Renal cortex interstitium (tissue), 11 donors: ENCODE data around the gene CNTNAP2. TPM values are rescaled to one million over a fixed set of nuclear protein-coding genes. Genes with fewer than 3 reads are reported as not detected.

ENCODE experiments used
- DNase-seq, 11 donors: peaks; one replicate each; pipeline ENCODE4 v3.0.0-alpha.2; 2013; ENCODE audit warnings: low read depth in 9 of 11, low spot score in 4 of 11; ENCODE audit errors: extremely low read depth in 1 of 11
- polyA plus RNA-seq, 3 donors: library from polyadenylated mRNA; unstranded; fragments of 120-200 nt; gene quantifications; one replicate each; pipeline ENCODE4 v1.2.1, GENCODE V29; 2013; ENCODE audit not compliant: insufficient read length in 3 of 3

Gene CNTNAP2
- polyA plus RNA-seq, 3 donors = 25.6 to 29.3 (median 26.6) TPM

DNA sequence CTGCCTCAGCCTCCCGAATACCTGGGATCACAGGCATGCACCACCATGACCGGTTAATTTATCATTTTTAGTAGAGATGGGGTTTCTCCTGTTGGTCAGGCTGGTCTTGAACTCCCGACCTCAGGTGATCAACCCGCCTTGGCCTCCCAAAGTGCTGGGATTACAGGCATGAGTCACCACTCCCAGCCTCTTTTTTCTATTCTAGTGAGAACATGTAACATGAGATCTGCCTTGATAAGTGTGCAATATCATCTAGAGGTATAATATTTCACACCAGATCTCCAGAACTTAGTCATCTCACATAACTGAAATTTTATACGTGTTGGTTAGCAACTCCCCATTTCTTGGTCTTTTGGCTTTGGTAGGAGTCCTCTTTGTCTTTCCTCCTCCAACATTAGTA lies 656.9 kb downstream of the CNTNAP2 start:
- DNase-seq = no peak

DNA sequence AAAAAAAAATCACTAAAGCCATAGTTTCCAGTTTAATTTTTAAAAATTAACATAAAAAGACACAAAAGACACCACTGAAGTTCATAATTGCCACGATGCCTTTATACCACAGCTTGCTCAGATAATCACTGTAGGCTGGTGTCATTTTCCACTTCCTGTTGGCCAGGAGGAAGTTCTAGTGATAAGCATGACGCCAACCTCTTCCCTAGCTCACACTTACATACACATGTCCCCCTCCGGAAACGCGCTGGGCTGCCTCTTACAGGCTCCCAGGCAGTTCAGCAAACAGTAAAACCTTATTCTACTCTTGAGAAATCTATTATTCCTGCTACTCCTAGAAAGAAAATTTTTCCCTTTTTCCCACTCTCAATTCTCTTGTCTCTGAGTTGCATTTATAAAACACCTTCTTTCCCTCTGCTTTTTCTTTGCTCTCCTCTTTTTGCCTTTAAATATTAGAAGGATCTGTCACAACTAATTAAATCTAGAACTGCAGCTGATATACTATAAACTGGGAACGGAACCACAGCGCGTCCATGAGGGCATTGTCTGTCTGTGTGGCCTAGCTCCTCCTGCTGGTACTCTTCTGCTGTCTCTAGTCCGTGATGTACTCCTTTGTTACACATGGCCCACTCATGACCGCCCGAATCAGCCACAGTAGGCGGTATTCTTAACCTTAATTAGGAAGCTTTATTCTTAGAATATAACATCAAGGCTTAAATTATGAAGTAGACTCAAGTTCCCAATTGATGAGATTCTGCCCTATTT lies 664.9 kb downstream of the CNTNAP2 start:
- no peak for DNase-seq

DNA sequence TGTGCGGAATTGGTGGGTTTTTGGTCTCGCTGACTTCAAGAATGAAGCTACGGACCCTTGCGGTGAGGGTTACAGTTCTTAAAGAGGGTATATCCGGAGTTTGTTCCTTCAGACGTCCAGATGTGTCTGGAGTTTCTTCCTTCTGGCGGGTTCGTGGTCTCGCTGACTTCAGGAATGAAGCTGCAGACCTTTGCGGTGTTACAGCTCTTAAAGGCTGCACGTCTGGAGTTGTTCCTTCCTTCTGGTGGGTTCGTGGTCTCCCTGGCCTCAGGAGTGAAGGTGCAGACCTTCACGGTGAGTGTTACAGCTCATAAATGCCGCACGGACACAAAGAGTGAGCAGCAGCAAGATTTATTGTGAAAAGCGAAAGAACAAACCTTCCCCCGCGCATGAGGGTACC lies 670.7 kb downstream of the CNTNAP2 start:
- DNase-seq = no peak

DNA sequence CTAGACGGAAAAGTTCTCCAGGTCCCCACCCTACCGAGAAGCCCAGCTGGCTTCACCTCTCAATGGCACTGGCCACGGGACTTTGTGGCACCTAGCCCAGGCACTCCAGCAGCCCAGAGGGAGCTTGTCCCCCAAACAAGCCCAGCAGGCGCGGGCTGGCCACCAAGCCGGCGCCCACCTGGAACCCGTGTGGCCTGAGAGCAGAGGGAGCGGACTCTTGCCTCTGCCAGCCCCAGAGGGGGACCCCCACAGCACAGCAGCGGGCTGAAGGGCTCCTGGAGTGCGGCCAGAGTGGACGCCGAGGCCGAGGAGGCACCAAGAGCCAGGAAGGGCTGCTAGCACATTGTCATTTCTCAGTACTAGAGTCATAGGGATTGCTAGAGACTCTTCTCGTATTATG lies 671.4 kb downstream of the CNTNAP2 start:
- DNase-seq = no peak

DNA sequence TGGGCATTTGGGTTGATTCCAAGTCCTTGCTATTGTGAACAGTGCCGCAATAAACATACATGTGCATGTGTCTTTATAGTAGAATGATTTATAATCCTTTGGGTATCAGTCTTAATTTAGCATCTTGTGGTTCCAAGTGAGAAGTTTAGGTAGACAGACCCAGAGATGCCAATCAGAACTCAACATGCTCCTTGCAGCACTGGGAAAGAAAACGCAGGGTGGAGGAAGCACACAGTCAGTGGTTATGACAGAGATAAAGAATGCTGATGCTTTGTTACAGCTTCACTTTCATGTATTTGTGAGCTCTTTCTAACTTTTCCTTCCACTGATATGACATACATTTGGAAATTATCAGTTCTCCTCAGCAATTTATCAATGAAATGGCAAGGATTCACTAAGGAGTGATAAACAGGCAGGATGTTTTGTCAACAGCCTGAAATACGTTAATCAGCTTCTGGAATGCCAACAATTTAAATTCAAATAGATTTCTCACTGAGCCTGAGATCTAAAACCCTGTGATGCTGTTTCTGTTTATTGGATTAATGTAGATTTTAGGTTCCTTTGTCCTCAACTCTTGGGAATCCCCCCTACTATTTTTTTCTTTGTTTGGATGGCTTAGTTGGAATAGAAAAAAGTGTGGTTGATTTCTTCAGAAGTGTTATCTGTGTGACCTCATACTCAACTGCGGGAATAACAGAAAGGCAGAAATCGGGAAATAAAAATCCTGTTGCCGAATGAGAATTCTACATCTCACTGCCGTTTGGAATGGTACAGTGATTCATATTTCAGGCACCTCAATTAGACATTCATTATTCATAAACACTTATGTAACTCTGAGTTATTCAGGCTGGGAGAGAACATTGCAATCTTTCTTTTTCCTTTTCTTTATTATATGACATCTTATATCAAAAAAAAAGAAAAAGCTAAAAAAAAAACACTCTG lies 675.0 kb downstream of the CNTNAP2 start:
- no peak for DNase-seq

DNA sequence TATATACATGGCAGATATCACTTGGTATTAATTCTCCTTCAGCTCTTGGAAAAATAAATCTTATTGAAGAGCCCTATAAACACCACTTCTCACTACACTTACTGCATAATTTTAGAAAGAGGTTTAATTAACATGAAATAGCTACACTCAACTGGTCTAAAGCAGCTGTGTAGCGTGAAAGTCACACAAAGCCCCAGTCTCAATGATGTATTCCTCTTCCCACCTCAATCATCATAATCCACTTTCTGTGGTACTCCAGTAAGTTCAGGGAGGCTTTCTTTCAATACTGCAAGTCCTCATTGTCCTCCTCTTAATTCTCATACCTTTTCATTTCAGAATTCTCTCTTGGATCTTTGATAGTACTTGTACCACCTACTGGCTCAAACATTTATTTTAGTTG lies 688.0 kb downstream of the CNTNAP2 start:
- no peak for DNase-seq

DNA sequence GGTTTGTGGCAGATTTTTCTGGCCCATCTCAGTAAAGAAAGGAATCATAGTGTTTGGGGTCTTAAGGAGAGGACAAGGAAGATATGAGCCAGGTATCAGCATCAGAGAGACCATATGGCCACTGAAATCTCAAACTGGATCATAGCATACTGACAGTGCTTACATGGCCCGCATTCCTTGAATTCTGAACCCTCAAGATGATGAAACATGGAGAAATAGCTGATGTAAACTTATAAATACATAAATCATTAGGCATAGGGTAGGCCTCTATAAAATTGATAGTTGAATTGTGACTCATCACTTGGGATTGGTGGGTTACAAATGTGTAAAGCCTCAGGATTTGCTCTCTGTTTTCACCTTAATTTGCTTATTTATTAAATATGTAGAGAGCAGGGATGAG lies 688.5 kb downstream of the CNTNAP2 start:
- DNase-seq = no peak

DNA sequence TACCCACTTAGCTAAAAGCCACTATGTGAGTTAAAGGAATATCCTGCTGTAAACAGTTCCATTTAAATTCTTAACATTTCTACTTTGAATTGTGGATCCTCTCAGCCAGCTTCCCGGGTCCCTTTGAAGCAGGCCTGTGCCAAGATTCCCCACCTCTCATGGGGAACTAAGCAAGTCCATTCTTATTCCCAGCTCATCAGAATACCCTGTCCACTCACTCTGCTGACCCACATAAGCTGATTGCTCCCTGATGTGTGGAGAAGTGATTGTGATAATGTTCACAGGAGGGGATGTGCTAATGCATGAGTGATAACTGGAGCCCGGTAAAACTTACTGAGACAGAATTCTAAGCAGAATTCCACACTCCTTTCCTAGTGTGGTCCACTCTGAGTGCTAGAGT lies 709.7 kb downstream of the CNTNAP2 start:
- no peak for DNase-seq

DNA sequence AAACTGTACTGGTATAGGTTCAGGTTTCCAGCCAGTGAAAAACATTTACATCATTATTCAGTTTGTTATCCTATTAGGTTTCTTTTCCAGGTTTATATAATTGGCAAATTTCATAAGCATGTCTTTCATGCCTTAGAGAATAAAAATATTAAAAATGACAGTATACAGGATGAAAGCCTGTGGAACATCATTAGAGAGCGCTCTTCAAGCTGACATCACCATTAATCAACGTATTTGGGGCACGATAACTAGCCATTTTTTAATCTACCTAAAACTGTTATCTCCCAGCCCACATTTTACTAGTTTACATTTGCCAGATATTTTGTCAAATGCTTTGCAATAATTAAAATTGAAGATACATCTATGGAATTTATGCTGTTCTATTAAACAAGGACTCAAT lies 714.1 kb downstream of the CNTNAP2 start:
- no peak for DNase-seq

DNA sequence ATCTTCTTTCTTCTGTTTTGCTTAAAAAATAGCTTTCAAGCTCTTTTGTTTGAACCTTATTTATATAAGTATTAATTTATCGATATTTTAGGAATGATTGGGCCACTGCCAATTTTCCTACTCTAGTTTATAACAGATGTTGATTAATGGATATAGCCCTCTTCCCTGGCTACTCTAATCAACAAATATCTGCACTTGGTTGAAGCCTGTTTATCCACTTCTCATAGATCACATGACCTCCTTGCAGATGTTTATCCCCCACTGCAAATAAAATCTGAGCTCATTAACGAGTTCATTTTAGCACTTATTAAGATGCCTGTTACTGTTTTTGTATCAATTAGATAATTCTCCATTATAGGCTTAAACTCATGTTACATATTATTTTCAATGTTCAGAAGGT lies 715.3 kb downstream of the CNTNAP2 start:
- no peak for DNase-seq

DNA sequence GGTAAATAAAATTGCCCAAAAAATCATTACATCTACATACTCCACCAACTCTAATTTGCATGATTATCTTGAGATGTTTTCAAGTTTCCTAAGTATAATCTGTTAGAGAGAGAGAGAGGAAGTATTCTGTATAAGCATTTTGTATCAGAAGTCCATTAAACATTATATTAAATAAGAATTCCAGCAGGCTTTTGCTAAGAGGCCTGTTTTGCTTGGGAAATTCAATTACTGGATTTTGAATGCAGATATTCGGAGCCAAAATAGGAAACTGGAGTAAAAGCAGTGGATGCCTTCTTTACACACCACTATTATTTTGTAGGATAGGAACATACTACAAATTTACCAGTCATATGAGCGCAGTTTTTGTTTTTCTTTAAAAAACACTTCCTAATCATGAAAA lies 727.8 kb downstream of the CNTNAP2 start:
- DNase-seq = no peak

DNA sequence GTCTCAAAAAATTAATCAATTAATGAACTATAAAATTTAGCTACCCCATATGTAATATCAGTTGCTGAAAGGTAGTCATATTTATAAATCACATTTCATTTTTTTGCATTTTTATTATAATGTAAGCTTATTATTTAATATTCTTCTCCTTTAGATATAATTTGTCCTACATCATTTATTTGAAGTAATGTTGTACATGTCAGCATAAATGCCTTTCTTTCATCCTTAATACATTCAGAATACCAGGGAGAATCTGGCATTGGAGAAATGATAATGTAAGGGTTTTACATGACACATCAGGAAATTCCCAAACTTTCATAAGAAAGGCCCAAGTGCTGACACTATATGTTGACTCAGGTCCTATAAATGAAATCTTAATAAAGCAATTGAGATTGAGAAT lies 742.1 kb downstream of the CNTNAP2 start:
- DNase-seq = no peak

DNA sequence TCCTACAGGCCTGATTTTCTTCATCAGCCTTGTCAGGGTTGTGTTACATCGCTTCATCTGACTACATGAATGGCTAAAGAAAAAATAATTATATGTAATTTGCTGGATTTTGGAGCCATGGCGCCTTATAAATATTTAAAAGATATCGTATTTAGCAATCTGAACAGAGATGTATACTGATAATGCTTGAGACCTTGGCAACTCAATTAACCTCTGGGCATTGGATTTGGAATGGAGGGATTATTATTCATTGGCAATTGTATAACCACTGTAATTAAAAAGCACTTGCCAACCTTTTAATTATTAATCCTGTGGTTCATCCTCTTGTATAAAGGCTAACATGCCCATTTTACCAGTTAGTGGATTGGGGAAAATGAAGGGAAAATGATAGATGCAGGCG lies 745.1 kb downstream of the CNTNAP2 start:
- DNase-seq = no peak

DNA sequence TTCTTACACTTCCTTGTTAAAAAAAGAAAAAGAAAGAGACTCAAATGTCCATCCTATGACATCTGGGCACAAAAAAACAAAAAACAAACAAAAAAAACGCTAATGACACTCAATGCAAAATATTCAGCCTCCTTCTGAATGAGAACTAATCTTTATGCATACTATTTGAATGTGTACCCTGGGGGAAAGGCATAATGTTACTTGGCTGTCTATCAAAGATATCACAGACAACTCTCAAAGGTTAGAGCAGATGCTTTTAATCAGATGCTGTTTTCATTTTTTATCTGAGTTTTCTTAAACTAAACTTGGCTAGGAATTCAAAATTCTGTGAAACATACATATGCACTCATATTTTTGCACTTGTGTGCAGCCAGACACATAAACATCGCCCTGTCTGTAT lies 745.8 kb downstream of the CNTNAP2 start:
- no peak for DNase-seq

DNA sequence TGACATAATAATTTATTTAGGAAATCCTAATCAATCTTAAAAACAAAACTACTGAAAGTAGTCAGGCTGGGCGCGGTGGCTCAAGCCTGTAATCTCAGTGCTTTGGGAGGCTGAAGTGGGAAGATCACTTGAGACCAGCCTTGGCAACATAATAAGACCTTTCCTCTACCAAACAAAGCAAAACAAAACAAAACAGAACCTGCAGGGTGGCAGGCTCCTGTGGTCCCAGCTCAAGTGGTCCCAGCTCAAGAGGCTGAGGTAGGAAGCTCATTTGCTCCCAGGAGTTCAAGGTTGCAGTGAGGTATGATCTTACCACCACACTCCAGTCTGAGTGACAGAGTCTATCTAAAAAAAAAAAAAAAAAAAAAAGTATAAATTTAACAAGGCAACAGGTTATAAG lies 748.0 kb downstream of the CNTNAP2 start:
- DNase-seq = no peak

DNA sequence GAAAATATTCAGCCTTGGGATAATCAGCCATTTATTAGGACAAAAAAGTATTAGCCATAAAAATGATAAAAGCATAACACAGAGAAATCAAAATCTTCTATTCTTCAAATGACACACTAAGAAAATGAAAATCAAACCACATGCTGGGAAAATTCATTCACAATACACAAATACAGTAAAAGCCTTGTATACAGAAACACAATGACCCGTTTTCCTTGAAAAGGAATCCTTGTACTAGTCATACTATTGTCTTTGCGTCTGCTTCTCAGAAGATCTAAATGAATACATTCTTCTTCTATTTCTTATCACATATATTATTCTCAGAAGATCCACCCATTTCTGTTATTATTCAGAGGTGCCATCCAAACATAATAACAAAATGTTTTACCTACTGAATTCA lies 749.1 kb downstream of the CNTNAP2 start:
- DNase-seq = no peak

DNA sequence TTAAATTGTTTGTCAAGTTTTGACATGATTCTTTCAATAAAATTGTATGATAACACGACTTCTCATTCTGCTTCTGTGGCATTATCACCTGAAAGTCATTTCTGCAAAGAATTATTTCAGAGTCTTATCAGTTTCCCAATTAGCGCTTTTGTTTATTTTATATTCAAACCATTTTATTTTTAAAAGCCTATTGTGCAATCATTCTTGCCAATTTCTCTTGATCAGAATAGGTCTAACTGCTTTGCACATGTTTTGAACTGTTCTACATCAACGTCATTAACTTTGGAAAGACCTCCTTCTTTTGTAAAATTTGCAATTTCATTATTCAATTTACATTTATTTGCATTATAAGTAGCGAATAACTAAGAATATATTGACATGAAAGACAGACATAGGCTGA lies 758.1 kb downstream of the CNTNAP2 start:
- no peak for DNase-seq

DNA sequence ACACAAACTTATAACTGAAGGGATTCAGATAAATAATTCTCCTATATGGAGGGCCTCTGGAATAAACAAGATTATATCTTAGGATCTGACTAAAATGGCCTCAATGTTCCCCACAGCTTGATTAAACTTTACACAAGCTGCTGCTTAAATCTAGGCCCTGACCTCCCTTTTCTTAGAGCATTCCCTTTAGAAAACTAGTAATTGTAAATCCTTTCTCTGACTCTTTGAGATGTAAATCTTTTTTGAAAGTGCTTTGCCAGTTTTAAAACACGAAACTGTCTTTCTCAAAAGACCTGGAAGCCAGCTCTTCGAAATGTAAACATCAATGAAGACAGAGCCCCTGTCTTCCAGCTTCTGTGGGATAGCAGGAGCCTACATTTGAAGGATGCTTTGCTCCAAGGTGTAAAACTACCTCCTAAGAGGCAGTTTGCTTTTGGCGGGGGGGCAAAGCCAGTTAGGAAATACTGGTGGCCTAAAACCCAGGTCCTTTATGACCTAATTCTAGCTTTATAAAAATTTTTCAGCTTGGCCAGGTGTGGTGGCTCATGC lies 758.7 kb downstream of the CNTNAP2 start:
- DNase-seq = no peak

DNA sequence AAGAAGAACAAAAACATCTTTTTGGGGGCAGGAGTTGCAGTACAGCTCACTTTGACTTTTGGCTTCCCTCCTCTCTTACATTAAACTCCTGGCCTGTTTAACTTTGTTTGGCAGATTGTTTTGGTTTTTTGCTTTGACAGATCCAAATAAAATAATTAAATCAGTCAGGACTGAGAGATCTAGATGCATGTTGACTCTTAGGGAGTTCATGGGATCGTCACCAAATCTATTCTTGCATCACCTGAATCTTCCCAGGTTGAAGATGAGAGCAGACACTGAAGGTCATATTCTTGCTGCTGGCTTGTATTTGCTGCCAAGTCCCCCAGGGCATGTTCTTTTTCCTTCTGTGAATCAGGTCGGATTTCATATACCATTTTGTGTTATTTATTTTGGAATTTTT lies 759.4 kb downstream of the CNTNAP2 start:
- DNase-seq = no peak

DNA sequence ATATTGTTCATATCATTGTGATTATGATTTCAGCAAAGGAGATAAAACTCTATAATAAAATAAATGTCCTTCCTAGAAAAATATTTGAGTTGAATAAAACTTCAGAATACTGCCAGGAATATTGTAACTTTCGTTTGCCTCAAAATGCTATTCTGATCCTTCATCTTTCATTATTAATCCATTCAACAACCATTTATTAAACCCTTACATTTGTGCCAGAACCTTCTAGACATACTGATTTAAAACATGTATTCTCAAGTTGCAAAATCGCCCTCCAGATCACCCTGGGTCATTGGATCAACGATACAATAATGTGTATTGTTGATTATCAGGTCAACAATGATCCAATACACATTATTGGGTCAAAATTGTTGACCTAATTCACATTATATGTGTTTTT lies 759.8 kb downstream of the CNTNAP2 start:
- no peak for DNase-seq
